HG02840 (cell line): ENCODE data around the gene BDH1.

Source experiments
- ATAC-seq: cut with Tn5 transposase; IDR thresholded peaks from one replicate; pipeline ENCODE4 v1.9.1; 2021; ENCODE audit warnings: mild to moderate bottlenecking, moderate library complexity, moderate number of reproducible peaks; ENCODE audit not compliant: unreplicated experiment, low FRiP score

Gene BDH1

DNA sequence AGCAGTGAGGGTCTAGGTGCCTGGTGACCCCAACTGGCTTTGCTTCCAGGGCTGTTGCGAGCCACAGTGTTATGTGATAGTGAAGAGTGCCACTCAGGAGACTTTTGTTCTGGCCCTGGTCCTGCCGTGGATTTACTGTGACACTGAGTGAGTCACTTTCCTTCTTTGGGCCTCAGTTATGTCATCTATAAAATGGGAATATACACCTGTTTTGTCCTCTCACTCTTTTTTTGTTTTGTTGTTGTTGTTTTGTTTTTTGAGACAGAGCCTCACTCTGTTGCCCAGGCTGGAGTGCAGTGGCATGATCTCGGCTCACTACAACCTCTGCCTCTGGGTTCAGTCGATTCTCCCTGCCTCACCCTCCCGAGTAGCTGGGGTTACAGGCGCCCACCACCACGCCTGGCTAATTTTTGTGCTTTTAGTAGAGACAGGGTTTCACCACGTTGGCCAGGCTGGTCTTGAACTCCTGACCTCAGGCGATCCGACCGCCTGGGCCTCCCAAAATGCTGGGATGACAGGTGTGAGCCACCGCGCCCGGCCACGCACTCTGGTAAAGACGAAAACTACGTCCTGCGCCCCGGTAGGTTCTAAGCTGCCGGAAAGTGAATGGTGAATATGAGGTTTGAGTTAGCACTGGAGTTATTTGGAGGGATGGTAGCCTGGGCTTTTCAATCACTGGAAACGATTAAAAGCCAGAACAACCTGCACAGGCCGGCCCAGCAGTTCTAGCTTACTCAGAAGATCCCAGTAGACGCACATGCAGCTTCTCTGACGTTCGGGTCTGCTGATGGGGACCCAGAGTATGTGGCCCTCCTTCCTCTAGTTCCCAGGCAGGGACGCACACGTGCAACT lies 46.6 kb downstream of the BDH1 start:
- ATAC-seq = no peak

DNA sequence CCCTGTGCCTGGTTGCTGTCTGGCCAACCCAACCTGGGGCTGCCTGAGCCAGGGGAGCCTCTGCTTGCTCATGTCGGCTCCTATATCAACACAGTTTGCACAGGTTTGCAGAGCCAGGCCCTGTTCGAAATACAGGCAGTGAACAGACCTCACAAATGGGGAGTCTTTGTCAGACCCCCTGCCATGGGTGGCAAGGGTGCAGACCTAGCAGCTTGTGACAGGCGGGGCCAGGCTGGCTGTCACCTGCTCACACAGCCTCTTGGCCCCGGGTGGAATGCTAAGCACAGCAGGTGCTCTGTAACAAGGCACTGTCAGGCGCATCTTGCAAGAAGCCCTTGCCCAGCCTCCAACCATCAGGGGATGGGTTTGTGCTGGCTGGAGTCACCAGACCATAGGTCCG lies 47.3 kb downstream of the BDH1 start:
- ATAC-seq = no peak

- no peak for ATAC-seq
Measured at GRCh38 chr3:197508051-197508451, 47.7 kb downstream of the BDH1 start.

GRCh38 chr3:197507541-197507940 lies 48.2 kb downstream of the BDH1 start:
- ATAC-seq = no peak

GRCh38 chr3:197507081-197507480 lies 48.7 kb downstream of the BDH1 start:
- no peak for ATAC-seq

DNA sequence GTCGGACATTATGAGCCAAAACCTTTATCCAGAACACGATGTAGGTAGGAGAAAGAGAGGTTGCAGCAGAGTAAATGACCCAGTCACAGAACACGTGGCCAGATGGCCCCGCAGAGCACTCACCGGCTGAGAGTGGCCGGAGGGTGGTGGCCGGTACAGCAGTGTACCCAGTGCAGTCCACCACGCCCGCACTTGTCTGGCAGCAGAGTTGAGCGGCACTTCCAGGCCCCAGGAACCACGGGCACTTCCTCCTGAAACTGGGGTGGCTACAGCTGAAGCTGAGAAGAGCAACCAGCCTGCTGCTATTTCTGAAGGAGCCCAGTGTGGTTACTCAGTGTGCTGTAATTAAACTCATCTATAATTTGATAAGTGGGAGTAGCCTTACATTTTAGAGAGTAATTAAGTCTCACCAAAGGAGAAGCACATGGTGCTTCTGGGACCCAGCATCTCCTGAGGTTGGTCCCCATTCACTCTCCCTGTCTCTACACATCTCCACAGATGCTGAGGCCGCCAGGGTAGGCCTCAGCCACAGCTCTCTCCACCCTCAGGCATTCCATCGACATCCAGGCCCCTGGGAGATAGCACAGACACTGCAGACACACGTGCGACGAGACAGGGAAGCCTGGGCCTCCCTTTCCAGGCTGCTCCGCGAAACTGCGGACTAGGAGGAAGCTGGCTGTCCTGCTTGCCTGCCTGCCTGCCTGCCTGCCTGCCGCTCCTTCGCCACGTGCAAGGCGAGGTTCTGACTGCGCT lies 49.8 kb downstream of the BDH1 start:
- no peak for ATAC-seq

- no peak for ATAC-seq
Measured at GRCh38 chr3:197504641-197505121, 51.1 kb downstream of the BDH1 start.

GRCh38 chr3:197504229-197504628 lies 51.5 kb downstream of the BDH1 start:
- no peak for ATAC-seq

DNA sequence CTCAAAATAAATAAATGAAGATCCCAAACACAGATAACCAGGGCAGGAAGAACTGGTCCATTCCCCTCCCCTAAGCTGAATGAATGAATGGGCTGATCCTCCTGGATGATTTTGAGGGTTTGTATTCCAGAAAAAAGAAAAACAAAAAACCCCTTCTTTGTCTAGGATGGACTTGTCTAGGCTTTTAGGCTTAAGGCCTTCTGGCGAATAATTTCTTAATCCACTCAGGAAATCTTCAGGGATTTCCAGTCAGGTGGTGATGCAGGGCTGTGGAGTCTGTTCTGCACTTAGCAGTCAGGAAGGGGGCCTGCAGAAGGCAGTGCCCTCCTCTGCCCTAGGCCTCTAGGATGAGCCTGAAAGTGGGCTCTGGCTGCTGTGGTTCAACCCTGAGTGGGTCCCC lies 52.1 kb downstream of the BDH1 start:
- ATAC-seq = no peak

DNA sequence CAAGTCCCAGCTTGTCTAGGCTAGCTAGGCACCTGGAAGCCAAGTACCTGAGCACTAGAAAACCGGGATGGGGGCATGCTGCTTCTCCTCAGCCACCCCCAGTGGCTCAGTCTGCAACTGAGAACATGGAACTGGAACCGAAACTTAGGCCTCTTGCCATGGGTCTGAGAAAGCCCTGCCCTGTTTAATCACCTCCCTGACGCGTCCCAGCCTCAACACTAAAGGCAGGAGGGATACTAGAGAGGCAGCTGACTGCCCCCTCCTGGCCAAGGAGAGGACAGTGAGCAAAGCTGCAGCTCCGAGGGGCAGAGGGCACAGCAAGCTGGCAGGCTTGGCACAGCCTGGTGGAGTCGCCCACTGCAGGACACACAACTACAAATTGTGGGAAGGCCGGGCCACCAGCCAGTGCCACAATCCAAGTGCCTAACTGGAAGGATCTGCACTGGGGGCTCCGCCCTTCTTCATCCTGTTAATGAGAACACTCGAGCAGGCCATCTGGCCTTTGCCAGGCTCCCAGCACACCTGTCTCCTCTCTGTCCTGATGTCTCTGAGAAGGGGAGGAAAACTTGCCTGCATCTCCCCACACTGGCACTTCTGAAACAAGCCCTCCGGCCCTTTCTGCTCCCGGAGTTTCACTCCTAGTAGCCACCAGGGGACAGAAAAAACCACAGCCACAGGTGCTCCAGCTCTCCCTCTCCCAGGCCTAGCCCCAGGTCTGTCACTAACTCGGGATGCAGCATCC lies 53.7 kb downstream of the BDH1 start:
- ATAC-seq = no peak

DNA sequence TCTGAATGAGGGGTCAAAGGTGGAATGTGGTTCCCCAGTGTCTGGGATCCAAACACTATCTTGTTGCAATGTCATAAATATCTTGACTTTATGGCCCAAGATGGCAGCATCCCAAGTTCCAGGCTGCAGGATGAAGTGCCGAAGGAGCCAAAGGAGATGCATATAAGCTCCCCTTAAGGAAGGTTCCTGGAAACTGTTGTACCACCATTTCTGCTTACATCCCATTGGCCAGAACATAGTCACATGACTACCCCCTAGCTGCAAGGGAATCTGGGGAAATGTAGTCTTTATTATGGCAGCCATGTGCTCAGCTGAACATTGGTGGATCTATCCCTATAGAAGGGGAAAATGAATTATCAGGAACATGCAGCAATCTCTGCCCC lies 54.3 kb downstream of the BDH1 start:
- ATAC-seq = no peak

DNA sequence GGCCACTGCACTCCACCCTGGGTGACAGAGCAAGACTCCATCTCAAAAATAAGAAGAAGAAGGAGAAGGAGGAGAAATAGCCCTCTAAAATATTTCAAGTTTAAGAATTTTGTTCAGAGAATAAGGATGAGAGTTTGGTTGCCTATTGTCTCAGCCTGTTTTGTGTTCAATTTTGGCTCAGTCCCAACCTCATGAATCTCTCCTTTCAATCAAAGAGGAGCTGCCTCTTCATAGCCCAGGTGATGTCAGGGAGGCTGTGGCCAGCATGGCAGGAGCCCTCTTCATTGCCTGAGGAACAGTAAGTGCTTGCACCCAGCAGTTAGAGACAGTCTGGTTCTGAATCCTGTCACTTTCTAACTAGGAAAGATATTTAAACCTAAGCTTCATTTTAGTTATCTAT lies 55.0 kb downstream of the BDH1 start:
- no peak for ATAC-seq

GRCh38 chr3:197499427-197499826 lies 56.3 kb downstream of the BDH1 start:
- no peak for ATAC-seq

DNA sequence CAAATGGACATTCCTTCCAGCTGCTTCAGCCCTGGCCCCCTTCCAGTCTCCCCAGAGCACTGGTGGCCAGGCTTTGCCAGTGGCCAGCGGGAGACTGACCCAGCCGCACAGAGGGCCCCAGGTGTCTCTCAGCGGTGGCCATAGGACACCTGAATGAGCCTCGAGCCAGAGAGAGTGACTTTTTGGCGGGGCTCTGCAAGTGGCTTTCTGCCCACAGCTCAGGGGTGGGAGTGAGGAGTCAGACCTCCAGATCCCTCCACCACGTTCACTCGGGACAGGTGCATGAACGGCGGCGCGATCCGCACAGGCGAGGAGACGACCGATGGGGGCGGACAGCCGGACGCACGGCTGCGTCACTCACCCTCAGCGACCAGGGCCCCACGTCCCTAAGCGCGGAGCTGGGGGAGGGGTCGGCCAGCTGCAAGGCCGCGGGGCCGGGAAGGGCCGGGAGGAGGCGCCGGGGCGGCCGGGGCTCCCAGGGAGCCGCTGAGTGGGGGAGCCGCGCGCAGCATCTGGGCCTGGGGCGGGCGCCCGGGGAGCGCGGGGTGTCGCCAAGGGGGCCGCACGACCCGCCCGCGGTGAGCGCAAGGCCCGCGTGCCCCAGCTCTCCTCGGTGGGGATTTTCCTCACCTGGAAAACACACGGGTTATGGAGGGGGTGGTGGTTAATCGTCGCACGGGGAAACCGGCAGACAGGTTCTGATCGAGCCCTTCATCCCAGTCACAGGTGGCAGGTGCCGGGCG lies 57.1 kb downstream of the BDH1 start:
- ATAC-seq = no peak

DNA sequence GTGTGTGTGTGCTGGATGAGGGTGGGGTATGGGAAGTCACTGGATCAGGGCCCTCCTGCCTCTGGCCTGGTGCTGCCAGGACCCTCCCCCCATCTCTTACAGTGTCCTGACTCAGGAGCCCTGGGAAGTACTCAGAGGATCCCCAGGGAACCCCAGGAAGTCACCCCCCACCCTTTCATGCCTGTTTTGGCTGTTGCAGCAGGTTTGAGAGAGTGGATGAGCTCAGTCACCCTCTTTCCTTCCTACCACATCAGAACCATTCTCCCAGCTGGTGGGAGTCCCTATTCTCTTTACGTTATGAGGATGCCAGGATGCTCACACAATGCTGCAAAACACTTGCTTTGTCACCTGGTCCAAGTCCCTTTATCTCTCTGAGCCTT lies 59.0 kb downstream of the BDH1 start:
- no peak for ATAC-seq

- no peak for ATAC-seq
Measured at GRCh38 chr3:197495999-197496745, 59.6 kb downstream of the BDH1 start.

DNA sequence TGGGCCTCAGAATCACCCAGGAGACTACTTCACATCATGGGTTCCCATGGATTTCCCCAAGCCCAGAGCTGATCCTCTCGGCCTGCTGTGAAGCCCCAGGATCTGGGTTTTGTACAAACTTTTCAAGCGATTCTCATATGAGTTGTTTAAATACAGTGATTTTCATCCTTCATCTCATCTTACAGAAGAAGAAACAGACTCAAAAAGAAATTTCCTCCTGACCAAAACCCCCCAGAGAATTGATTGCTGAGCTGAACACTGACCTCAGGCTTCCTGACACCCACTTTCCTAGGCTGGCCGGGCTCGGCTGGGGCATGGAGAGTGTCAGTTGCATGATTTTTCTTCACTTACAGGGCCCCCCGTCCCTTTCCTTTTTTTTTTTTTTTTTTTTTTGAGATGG lies 60.3 kb downstream of the BDH1 start:
- no peak for ATAC-seq

GRCh38 chr3:197495059-197495455 lies 60.7 kb downstream of the BDH1 start:
- no peak for ATAC-seq

DNA sequence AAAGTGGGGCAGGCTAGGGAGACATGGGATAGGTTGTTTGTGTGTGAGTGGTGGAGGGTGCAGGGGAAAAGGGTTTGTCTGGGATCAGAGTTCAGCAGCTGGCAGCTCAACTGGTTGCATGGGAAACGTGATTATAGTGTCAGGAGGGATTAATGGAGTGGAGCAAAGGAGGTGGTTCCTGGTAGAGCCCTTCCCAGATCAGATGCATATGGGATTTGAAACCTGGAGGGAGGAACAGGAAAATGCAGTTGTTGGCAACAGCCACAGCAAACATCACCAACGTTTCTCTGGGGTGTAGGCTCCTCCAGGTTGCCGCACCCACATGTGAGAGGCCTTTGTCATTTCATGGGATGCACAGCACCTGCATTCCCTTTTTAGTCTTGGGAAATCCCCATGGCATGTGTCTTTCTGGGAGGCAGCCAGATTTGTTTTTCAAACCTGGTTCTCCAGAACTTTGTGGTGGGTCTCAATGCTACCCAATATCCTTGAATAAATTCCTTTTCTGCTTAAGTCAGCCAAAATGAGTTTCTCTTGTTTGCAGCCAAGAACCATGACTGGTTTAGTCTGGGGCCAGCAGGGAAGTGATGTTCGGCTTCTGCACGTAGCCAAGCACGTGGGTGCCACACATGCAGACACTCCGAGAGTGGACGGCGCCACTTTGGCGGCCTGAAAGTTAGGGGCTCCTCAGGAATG lies 61.3 kb downstream of the BDH1 start:
- ATAC-seq = no peak
